Astrocyte of the spinal cord (primary cell): Measurements from ENCODE around the gene SERAC1.

Experiments used
- DNase-seq: peaks from one replicate; pipeline ENCODE4 v3.0.0; 2011; ENCODE audit warnings: low read depth, low spot score
- H3K4me3 ChIP-seq: 2 replicates; pipeline ENCODE4 v1.5.1; 2011; ENCODE audit warnings: low read depth, mild to moderate bottlenecking, low read length, moderate library complexity
- in situ Hi-C: cut with HindIII; loops from 2 replicates; pipeline ENCODE4 v1.10.0; 2017; ENCODE audit warnings: low sequenced_read_pairs
- TF ChIP-seq, protein P1 (sequence below): IDR thresholded peaks from 2 replicates; pipeline ENCODE4 v1.5.1; 2012; ENCODE audit warnings: low read depth, mild to moderate bottlenecking, low read length, inconsistent platforms

SERAC1 gene

GRCh38 chr6:158067436-158068015 is 100.5 kb downstream of the SERAC1 start:
- in situ Hi-C loops = no loop called here
- no peak for DNase-seq

DNA sequence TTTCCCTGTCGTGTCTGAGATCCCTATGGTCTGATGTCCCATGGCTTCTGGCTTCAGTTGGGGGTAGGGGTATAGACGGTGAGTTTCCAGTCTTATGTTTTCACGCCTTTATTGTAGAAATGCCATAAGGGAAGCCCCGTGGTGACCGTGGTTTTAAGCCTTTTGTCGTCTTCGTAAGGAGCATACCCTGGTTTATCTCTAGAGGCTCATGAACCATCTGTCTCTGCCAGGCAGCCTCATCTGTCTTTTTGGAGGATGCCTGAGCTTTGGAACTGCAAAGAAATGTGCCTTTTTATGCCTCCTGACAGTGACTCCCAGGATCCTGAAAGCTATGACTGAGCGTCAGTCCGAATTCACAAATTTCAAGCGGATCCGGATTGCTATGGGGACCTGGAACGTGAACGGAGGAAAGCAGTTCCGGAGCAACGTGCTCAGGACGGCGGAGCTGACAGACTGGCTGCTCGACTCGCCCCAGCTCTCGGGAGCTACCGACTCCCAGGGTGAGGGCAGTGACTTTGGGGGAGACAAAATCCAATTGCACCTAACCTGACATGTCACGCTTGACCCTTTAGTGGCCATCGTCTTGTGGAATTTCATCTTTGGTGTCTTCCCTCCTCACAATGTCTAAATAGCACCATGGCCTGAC is 101.8 kb downstream of the SERAC1 start:
- no peak for DNase-seq
- in situ Hi-C loops = no loop called here
- H3K4me3 ChIP-seq = no peak overlapping the region
- TF ChIP-seq, protein P1, sequence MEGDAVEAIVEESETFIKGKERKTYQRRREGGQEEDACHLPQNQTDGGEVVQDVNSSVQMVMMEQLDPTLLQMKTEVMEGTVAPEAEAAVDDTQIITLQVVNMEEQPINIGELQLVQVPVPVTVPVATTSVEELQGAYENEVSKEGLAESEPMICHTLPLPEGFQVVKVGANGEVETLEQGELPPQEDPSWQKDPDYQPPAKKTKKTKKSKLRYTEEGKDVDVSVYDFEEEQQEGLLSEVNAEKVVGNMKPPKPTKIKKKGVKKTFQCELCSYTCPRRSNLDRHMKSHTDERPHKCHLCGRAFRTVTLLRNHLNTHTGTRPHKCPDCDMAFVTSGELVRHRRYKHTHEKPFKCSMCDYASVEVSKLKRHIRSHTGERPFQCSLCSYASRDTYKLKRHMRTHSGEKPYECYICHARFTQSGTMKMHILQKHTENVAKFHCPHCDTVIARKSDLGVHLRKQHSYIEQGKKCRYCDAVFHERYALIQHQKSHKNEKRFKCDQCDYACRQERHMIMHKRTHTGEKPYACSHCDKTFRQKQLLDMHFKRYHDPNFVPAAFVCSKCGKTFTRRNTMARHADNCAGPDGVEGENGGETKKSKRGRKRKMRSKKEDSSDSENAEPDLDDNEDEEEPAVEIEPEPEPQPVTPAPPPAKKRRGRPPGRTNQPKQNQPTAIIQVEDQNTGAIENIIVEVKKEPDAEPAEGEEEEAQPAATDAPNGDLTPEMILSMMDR = no peak

More at GRCh38 chr6:158067436-158068015, 100.5 kb downstream of the SERAC1 start:
- H3K4me3 ChIP-seq = no peak overlapping the region
- TF ChIP-seq, protein P1 = no peak

DNA sequence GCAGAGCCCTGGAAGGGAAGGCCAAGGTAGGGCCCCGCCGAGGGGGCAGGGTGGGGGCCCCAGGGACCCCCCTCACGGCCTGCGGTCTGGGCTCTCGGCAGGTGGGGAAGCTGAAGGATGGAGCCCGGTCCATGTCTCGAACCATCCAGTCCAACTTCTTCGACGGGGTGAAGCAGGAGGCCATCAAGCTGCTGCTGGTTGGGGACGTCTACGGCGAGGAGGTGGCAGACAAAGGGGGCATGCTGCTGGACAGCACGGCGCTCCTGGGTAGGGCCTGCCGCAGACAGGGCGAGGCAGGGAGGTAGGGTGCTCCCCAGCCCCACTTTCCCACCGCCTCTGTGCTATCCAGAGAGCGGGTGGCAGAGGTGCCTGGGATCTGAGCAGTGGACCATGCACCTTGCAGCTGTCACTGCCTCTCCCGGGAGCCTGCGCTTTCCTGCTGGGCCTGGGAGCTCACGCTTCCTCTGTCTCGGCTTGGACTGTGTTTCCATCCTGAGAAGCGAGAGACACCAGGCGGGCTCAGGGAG is 103.3 kb downstream of the SERAC1 start:
- TF ChIP-seq, protein P1 = no peak
- in situ Hi-C loops = no loop called here

DNA sequence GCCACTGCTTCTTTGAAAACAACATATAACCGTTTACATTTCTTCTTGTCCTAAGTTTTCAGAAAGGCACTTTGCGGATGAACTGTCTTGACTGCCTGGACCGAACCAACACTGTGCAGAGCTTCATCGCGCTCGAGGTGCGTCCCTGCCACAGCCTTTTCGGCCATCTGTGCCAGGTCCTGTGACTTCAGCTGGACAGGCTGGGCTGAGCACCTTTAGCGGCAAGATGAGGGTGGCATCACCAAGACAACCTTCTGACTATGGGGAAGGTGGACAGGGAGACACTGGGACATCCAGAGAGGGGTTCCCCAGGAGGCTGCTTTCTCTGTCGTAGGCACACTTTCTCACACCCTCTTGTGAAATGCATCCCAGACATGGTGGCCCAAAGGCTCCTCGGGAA is 104.3 kb downstream of the SERAC1 start:
- in situ Hi-C loops = no loop called here

More for the DNA sequence above, 103.3 kb downstream of the SERAC1 start:
- no peak overlapping the region for H3K4me3 ChIP-seq
- no peak for DNase-seq

GRCh38 chr6:158061709-158062461 is 106.2 kb downstream of the SERAC1 start:
- DNase-seq = peak; percentile 77
- in situ Hi-C loops = no loop called here
- TF ChIP-seq, protein P1 = no peak
- H3K4me3 ChIP-seq = no peak overlapping the region

More for the DNA sequence above, 104.3 kb downstream of the SERAC1 start:
- DNase-seq = no peak
- TF ChIP-seq, protein P1 = no peak
- no peak overlapping the region for H3K4me3 ChIP-seq

DNA sequence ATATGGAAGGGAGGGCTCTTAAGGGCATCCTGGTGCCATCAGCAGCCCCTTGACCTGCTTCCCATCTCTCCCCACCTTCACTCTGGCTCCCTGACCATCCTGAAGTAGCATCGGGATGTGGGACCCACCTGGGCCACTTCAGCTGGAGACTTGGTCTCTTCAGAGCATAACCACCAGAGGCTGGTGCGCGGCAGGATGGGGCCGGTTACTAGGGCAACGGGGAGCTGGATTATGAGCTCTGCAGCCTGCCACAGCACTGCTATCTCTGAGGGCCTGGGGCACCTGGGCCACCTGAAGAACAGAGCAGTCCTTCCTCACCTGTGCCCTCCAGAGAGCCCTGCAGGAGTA is 106.7 kb downstream of the SERAC1 start:
- H3K4me3 ChIP-seq = no peak overlapping the region
- in situ Hi-C loops = no loop called here
- DNase-seq = no peak
- TF ChIP-seq, protein P1 = no peak
